HepG2 (cell line): ENCODE data around the gene FAM168A. TPM values are rescaled to one million over a fixed set of nuclear protein-coding genes. Genes with fewer than 3 reads are reported as not detected.

Source experiments
- ATAC-seq: fragments of 200-7000 bp; cut with Tn5 transposase; 3 replicates; pipeline ENCODE4 v1.9.1; 2020; ENCODE audit warnings: mild to moderate bottlenecking, moderate library complexity
- BruUV-seq: library from RNA; stranded (reverse); fragments of 400-500 nt; replicated peaks from 2 replicates; lab custom pipeline; 2021; lab: Mats Ljungman, UMichigan
- CTCF ChIA-PET: fragments of 300-600 bp; formaldehyde crosslinking; extraction: SDS; loops from one replicate; lab custom pipeline; 2021; ENCODE audit warnings: low total read pairs, inconsistent platforms, low intra/inter-chr PET ratio; lab: Yijun Ruan, JAX
- POLR2A ChIA-PET: fragments of 350-600 bp; sonication (Branson Sonifier 250); formaldehyde crosslinking; loops from one replicate; lab custom pipeline; 2020; ENCODE audit warnings: antibody characterized with exemption, inconsistent platforms; lab: Yijun Ruan, JAX
- DNase-seq: peaks from one replicate; pipeline ENCODE4 v3.0.0-alpha.2; 2015; ENCODE audit warnings: low spot score
- FAIRE-seq: peaks from 3 replicates; lab custom pipeline; 2011; peaks lifted over from hg19 to GRCh38; lab: Jason Lieb, UNC
- H2AFZ ChIP-seq: one replicate; pipeline ENCODE4 v1.6.1; 2011; ENCODE audit warnings: low read length, inconsistent platforms
- H3K27ac ChIP-seq: fragments of 300-600 bp; 3 replicates; pipeline ENCODE4 v1.8.0; 2011; ENCODE audit warnings: mixed run types, mild to moderate bottlenecking, mixed read lengths, low read length, inconsistent platforms; ENCODE audit not compliant: insufficient read depth; ENCODE audit errors: extremely low read length
- H3K27me3 ChIP-seq, 2 experiments: fragments of 200-600 bp in 1 of 2; 2 replicates in 1 of 2; 3 replicates in 1 of 2; pipeline versions ENCODE4 v1.6.0 to v1.8.0; 2011; ENCODE audit warnings: low read length in 2 of 2, mild to moderate bottlenecking in 2 of 2, moderate library complexity in 2 of 2, inconsistent platforms in 1 of 2; ENCODE audit not compliant: insufficient read depth in 2 of 2, control insufficient read depth in 1 of 2
- H3K36me3 ChIP-seq, 2 experiments: fragments of 200-600 bp in 1 of 2; replicated peaks in 1 of 2; 2 replicates in 1 of 2; 3 replicates in 1 of 2; pipeline versions ENCODE4 v1.5.1 to v1.8.0; 2011; ENCODE audit warnings: low read length in 2 of 2, inconsistent platforms in 1 of 2; ENCODE audit not compliant: insufficient read depth in 2 of 2, control insufficient read depth in 1 of 2
- H3K4me1 ChIP-seq: 2 replicates; pipeline ENCODE4 v1.5.1; 2012; ENCODE audit warnings: low read length, inconsistent platforms; ENCODE audit not compliant: insufficient read depth
- H3K4me2 ChIP-seq: 2 replicates; pipeline ENCODE4 v1.6.0; 2011; ENCODE audit warnings: low read depth, low read length, inconsistent platforms
- H3K4me3 ChIP-seq, 3 experiments: fragments of 200-600 bp in 1 of 3; sonication (generic), shearing (Covaris generic) in 1 of 3; replicated peaks in 1 of 3; 2 replicates each; pipeline ENCODE4 v1.5.1; 2011 to 2016; ENCODE audit warnings: low read length in 3 of 3, inconsistent platforms in 2 of 3, low read depth in 2 of 3, mild to moderate bottlenecking in 2 of 3, control low read depth in 1 of 3, mixed read lengths in 1 of 3; ENCODE audit not compliant: insufficient read depth in 1 of 3
- H3K79me2 ChIP-seq: one replicate; pipeline ENCODE4 v1.6.1; 2011; ENCODE audit warnings: low read length, inconsistent platforms; ENCODE audit not compliant: insufficient read depth
- H3K9ac ChIP-seq: 2 replicates; pipeline ENCODE4 v1.6.0; 2011; ENCODE audit warnings: mild to moderate bottlenecking, low read depth, low read length, inconsistent platforms; ENCODE audit not compliant: insufficient read depth
- H3K9me3 ChIP-seq: 2 replicates; pipeline ENCODE4 v1.5.1; 2012; ENCODE audit warnings: mild to moderate bottlenecking, low read length
- H4K20me1 ChIP-seq: 2 replicates; pipeline ENCODE4 v1.6.0; 2011; ENCODE audit warnings: inconsistent platforms, mild to moderate bottlenecking, low read length, moderate library complexity; ENCODE audit not compliant: insufficient read depth
- CEBPB ChIP-seq: IDR thresholded peaks from 2 replicates; pipeline ENCODE4 v1.6.1; 2011; ENCODE audit warnings: low read depth, low read length, improper control_type of control experiment, borderline replicate concordance
- CEBPG ChIP-seq: IDR thresholded peaks from 2 replicates; pipeline ENCODE4 v1.6.1; 2016
- HES4 ChIP-seq: sonication (generic); formaldehyde crosslinking; IDR thresholded peaks from 2 replicates; pipeline ENCODE4 v1.9.0; 2021; ENCODE audit warnings: mild to moderate bottlenecking, missing genetic modification reagents, borderline replicate concordance
- HNRNPH1 ChIP-seq: fragments of 200-400 bp; formaldehyde crosslinking; optimal IDR thresholded peaks from 2 replicates; pipeline ENCODE3; 2017; ENCODE audit warnings: mild to moderate bottlenecking, low read depth, low read length
- MAFK ChIP-seq, 2 experiments: IDR thresholded peaks in 1 of 2; conservative IDR thresholded peaks in 1 of 2; 2 replicates each; pipeline ENCODE4 v1.6.1; 2011; ENCODE audit warnings: improper control_type of control experiment in 2 of 2, low read length in 2 of 2
- MYNN ChIP-seq: sonication (generic); formaldehyde crosslinking; IDR thresholded peaks from 2 replicates; pipeline ENCODE4 v1.4.0; 2020; ENCODE audit warnings: mild to moderate bottlenecking, low read depth, missing genetic modification reagents
- SMAD1 ChIP-seq: sonication (generic); formaldehyde crosslinking; IDR thresholded peaks from 2 replicates; pipeline ENCODE4 v1.4.0; 2020; ENCODE audit warnings: missing genetic modification reagents, low read depth, mild to moderate bottlenecking, borderline replicate concordance
- SMYD3 ChIP-seq: sonication (generic); formaldehyde crosslinking; IDR thresholded peaks from 2 replicates; pipeline ENCODE4 v1.8.1; 2023; ENCODE audit warnings: mild to moderate bottlenecking, missing genetic modification reagents
- SNRNP70 ChIP-seq: fragments of 200-400 bp; formaldehyde crosslinking; IDR thresholded peaks from 2 replicates; pipeline ENCODE4 v1.6.1; 2017; ENCODE audit warnings: mild to moderate bottlenecking, low read depth, low read length, moderate library complexity
- TARDBP ChIP-seq: sonication (generic); formaldehyde crosslinking; IDR thresholded peaks from 2 replicates; pipeline ENCODE4 v1.8.0; 2022; ENCODE audit warnings: mild to moderate bottlenecking, missing genetic modification reagents
- ZSCAN12 ChIP-seq: sonication (generic); formaldehyde crosslinking; IDR thresholded peaks from 2 replicates; pipeline ENCODE4 v1.9.0; 2021; ENCODE audit warnings: mild to moderate bottlenecking, missing genetic modification reagents
- WGBS: methylation state at CpG from one replicate; pipeline ENCODE4 v1.1.6; 2017; ENCODE audit warnings: low lambda C conversion rate; 5-methylcytosine and 5-hydroxymethylcytosine counted together
- in situ Hi-C: cut with HindIII; loops from 2 replicates; pipeline ENCODE4 v1.10.0; 2017; ENCODE audit warnings: low pct_unique_long_range_greater_than_20kb; ENCODE audit not compliant: extremely low pct_ligation_motif_present
- intact Hi-C: fragments of 100-400 bp; cut with micrococcal nuclease; formaldehyde crosslinking; loops from one replicate; pipeline ENCODE4 v1.10.0; 2022; ENCODE audit not compliant: unreplicated experiment
- polyA plus RNA-seq, 8 experiments: library from polyadenylated mRNA; depleted of rRNA in 3 of 8; stranded (reverse) in 7 of 8; unstranded in 1 of 8; fragments of >200 nt; fragmentation: Illumina TruSeq in 4 of 8; extraction: Trizol in 4 of 8; gene quantifications; 2 replicates each; pipeline versions ENCODE4 v1.2.1 to v1.2.3, GENCODE V29; 2011 to 2016; ENCODE audit warnings: low read depth in 4 of 8, missing spikeins in 1 of 8, mixed read lengths in 1 of 8; ENCODE audit not compliant: insufficient read depth in 1 of 8
- total RNA-seq, 5 experiments: library from RNA; depleted of rRNA; stranded (reverse); fragments of >200 nt; fragmentation: Illumina TruSeq; extraction: Trizol; gene quantifications; 2 replicates each; pipeline ENCODE4 v1.2.3, GENCODE V29; 2016; ENCODE audit warnings: low read depth in 1 of 5
- TF ChIP-seq, protein P1 (sequence below): sonication (generic); formaldehyde crosslinking; IDR thresholded peaks from 2 replicates; pipeline ENCODE4 v1.9.0; 2021; ENCODE audit warnings: missing genetic modification reagents, borderline replicate concordance
- TF ChIP-seq, protein P2 (sequence below): sonication (generic); formaldehyde crosslinking; IDR thresholded peaks from 2 replicates; pipeline ENCODE4 v1.8.1; 2022; ENCODE audit warnings: low read depth, mild to moderate bottlenecking, missing genetic modification reagents

FAM168A gene
- total and polyA plus RNA-seq, 2 of the 13 experiments (the other 11 are each of a cell fraction or from before 2014, with no cell fraction given) = 13.9 to 15.8 TPM

GRCh38 chr11:73454987-73455386 is 142.9 kb downstream of the FAM168A start:
- no peak overlapping the region for H3K4me2 ChIP-seq
- TF ChIP-seq SNRNP70 (no peak), TARDBP (CRISPR knock-in tag) (no peak), MYNN (CRISPR knock-in tag) (no peak), SMAD1 (CRISPR knock-in tag) (no peak), ZSCAN12 (no peak)
- TF ChIP-seq, all 625 proteins: peak for 0
- intact Hi-C loops (no loop called here), in situ Hi-C loops (no loop called here)
- H2AFZ ChIP-seq = no peak overlapping the region
- WGBS = 97% methylated on average over 8 of the region's 9 CpGs
- no peak overlapping the region for H3K9ac ChIP-seq
- H4K20me1 ChIP-seq = no peaks in the 10 kb centered on the region
- no peak overlapping the region for H3K27ac ChIP-seq
- no peaks in the 10 kb centered on the region for H3K9me3 ChIP-seq
- DNase-seq (no peak), ATAC-seq (no peak), FAIRE-seq (no peak)
- H3K79me2 ChIP-seq = no peaks in the 10 kb centered on the region
- POLR2A ChIA-PET = no interaction called here
- no peaks in the 10 kb centered on the region for H3K4me1 ChIP-seq
- CTCF ChIA-PET = no interaction called here
- H3K36me3 ChIP-seq = no peaks in the 10 kb centered on the region
- no peak overlapping the region for H3K4me3 ChIP-seq
- H3K27me3 ChIP-seq = no peaks in the 10 kb centered on the region
- BruUV-seq = no TSS peak

- BruUV-seq = no TSS peak
- Histone ChIP-seq H3K4me1 (no peaks in the 10 kb centered on the region), H3K79me2 (no peaks in the 10 kb centered on the region), H3K4me2 (no peak overlapping the region), H3K36me3 (no peaks in the 10 kb centered on the region), H3K9ac (no peak overlapping the region), H3K4me3 (no peak overlapping the region), H3K9me3 (no peaks in the 10 kb centered on the region), H3K27me3 (no peaks in the 10 kb centered on the region), H3K27ac (no peak overlapping the region), H2AFZ (no peak overlapping the region), H4K20me1 (no peaks in the 10 kb centered on the region)
- CTCF ChIA-PET = no interaction called here
- in situ Hi-C loops (no loop called here), intact Hi-C loops (no loop called here)
- FAIRE-seq (no peak), DNase-seq (no peak), ATAC-seq (no peak)
- WGBS = 85% methylated on average over 4 of the region's 4 CpGs
- POLR2A ChIA-PET = no interaction called here
- TF ChIP-seq, protein P1, sequence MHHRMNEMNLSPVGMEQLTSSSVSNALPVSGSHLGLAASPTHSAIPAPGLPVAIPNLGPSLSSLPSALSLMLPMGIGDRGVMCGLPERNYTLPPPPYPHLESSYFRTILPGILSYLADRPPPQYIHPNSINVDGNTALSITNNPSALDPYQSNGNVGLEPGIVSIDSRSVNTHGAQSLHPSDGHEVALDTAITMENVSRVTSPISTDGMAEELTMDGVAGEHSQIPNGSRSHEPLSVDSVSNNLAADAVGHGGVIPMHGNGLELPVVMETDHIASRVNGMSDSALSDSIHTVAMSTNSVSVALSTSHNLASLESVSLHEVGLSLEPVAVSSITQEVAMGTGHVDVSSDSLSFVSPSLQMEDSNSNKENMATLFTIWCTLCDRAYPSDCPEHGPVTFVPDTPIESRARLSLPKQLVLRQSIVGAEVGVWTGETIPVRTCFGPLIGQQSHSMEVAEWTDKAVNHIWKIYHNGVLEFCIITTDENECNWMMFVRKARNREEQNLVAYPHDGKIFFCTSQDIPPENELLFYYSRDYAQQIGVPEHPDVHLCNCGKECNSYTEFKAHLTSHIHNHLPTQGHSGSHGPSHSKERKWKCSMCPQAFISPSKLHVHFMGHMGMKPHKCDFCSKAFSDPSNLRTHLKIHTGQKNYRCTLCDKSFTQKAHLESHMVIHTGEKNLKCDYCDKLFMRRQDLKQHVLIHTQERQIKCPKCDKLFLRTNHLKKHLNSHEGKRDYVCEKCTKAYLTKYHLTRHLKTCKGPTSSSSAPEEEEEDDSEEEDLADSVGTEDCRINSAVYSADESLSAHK (CRISPR knock-in tag) = no peak
- peak; percentile 33; the same call in 1 of the 2 replicates for TF ChIP-seq CEBPG (CRISPR knock-in tag)
- TF ChIP-seq HNRNPH1 = no peak
- no peak for TF ChIP-seq MAFK (conservative IDR thresholded peaks at IDR 0.05 in 1 of 2, IDR thresholded peaks at IDR 0.05 in 1 of 2; ENCODE audit: low read length in 2 of 2)
- TF ChIP-seq, protein P2, sequence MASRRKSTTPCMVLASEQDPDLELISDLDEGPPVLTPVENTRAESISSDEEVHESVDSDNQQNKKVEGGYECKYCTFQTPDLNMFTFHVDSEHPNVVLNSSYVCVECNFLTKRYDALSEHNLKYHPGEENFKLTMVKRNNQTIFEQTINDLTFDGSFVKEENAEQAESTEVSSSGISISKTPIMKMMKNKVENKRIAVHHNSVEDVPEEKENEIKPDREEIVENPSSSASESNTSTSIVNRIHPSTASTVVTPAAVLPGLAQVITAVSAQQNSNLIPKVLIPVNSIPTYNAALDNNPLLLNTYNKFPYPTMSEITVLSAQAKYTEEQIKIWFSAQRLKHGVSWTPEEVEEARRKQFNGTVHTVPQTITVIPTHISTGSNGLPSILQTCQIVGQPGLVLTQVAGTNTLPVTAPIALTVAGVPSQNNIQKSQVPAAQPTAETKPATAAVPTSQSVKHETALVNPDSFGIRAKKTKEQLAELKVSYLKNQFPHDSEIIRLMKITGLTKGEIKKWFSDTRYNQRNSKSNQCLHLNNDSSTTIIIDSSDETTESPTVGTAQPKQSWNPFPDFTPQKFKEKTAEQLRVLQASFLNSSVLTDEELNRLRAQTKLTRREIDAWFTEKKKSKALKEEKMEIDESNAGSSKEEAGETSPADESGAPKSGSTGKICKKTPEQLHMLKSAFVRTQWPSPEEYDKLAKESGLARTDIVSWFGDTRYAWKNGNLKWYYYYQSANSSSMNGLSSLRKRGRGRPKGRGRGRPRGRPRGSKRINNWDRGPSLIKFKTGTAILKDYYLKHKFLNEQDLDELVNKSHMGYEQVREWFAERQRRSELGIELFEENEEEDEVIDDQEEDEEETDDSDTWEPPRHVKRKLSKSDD (CRISPR knock-in tag) = no peak
- TF ChIP-seq HES4 (CRISPR knock-in tag) = no peak
- TF ChIP-seq CEBPB = peak; percentile 68
- no peak for TF ChIP-seq SMYD3 (CRISPR knock-in tag)
Measured at GRCh38 chr11:73453562-73453961, 144.3 kb downstream of the FAM168A start.
